CD4-positive, alpha-beta T cell treated with Interleukin-15 for 1 hour (primary cell): ENCODE data around the gene DIRAS2.
"Not testable (repeated sequence)": the region's sequence is repeated elsewhere in the genome, so short reads cannot be mapped to it uniquely, and the experiment has no call there.

Experiments
- DNase-seq: peaks from one replicate; pipeline ENCODE4 v3.0.0-alpha.2; 2020

DIRAS2 gene, protein sequence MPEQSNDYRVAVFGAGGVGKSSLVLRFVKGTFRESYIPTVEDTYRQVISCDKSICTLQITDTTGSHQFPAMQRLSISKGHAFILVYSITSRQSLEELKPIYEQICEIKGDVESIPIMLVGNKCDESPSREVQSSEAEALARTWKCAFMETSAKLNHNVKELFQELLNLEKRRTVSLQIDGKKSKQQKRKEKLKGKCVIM

DNA sequence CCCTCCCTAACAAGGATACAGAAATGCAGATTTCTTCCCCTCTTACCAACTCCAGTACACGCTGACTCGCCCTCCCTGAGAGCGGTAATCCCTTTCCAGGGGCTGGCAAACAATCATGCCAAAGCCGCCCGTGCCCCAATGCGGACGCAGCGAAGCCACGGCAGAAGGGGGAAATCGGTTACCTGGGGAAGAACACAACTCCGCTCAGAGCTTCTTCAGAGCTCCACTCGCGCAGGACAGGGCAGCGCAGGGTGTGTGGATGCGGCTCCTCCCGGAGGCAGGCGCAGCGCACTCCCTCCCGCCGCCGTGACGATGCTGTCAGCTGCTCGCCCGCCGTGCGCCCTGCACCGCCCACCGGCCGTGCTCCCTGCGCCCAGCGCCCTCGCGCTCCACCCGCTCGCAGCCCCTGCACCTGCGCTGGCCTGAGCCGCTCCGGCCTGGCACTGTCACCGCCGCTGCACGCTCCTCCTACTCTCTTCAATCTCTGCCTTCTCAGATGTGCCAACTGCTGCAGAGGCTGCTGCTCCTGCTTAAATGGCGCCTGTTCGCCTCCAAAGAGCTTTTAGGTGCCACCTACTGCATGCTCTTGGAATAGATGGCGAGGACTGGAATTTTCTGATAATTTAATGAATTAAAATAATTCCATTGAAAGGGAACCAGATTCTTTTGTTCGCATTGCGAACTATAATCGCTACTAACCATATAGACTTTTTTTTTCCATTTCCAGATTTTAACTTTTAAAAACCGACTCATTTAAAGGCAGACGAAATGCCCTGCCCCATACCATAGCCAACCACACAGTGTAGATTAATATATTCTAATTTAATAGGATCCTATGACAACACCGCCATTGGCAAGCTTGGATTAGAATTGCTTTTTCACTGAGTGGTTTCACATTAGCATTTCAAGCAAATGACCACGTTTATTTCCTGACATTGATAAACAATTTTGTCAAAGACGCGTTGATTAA is at the start of gene DIRAS2:
TSS of gene DIRAS2 (minus strand) at position 255 of the 970 bp plus-strand sequence. CDS start 28,997 bp downstream, outside the sequence.
- DNase-seq = no peak

DNA sequence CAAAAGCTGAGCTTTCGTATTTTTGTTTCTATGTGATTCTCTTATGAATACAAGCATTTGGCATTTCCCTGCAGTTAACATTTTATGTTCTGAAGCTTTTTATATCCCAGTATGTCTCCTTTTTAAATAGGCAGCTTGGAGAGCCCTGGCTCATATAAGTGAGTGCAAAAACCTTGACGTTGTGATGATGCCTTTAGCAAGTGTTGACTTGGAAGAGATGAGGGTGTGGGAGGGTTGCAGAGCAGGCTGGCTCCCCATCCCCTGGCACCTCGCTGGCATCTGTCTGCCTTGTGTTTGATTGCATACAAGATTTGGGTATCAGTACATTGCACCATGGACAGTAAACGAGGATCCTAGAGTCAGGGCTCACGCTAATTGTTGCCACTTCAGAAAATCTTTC is 42.1 kb upstream of the DIRAS2 start:
- DNase-seq = no peak

DNA sequence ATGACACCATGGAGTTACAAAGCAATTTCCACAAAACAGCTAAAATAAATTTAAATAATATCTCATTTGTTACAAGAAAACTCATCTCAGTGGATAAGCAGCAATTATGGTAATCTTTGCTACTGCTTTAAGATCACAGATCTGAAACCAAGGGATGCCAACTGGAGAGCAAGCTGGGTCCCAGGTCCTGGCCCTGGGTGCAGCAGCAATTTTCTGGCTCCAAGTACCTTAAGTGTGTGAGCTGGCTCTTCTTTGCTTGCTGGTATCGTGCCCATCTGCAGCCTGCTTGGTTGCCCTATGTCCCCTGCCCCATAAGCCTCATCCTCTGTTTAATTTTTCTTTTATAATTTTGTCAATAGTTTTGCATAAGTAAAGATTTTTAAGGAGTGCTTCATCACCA is 41.5 kb upstream of the DIRAS2 start:
- DNase-seq = no peak

DNA sequence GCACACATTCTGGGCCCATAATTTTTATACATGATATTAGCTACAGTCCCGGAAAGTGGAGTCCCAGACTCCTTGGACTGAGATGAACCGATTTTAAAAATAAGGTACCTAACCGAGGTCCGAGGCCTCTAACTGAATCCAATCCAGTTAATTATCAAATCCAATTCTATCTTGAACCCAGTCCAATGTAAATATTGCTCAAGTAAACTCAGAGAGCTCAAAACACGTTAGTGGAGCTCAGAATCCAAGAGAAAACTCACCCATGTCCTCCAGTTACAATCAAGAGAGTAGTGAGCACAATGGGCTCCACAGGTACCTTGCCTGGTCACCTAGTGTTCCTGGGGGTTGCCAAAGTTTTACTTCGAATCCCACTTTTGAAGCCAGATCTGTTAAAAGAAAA is 37.9 kb upstream of the DIRAS2 start:
- no peak for DNase-seq

DNA sequence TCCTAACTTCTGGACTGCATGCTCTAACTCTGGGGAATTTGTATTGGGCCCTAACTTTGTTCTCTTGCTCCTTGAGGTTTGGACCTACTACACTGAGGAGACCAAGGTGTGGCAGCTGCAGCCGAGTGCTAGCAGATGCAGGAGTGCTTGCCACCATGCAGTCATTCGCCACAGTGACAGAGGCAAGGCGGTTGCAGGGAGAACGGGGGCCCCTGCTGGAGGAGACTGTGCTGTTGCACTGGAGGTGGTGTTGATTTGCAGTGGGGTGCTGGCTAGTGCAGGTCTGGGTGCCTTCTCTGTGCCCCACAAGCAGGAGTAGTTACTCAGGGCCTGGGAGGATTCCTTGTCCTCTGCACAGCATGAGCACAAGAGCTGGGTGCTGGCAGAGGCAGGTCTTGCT is 22.4 kb upstream of the DIRAS2 start:
- DNase-seq = no peak

DNA sequence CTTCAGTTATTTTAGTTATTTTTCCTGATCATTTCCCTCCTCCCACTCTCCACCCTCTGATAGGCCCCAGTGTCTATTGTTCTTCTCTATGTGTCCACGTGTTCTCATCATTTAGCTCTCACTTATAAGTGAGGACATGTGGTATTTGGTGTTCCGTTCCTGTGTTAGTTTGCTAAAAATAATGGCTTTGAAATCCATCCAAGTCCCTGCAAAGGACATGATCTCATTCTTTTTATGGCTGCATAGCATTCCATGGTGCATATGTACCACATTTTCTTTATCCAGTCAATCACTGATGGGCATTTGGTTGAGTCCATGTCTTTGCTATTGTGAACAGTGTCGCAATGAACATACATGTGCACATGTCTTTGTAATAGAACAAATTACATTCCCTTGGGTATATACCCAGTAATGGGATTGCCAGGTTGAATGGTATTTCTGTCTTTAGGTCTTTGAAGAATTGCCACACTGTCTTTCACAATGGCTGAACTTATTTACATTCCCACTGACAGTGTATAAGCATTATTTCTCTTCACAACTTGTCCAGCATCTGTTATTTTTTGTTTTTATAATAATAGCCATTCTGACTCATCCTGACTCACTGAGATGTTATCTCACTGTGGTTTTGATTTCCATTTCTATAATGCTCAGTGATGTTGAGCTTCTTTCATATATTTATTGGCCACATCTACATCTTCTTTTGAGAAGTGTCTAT is 17.2 kb upstream of the DIRAS2 start:
- no peak for DNase-seq

DNA sequence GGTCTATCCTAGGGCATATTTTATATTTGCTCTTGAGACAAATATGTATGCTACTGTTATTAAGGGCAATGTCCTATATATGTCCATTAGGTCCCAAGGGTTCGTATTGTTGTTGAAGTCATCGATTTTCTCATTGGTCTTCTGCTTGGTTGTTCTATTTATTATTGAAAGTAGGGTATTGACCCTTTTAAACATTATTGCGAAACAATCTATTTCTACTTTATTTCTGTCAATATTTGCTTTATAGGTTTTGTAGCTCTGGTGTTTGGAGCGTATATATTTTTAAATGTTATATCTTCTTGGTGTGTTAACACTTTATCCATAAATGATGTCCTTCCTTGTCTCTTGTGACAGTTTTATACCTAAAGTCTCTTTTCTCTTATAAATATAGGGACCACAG is 16.2 kb upstream of the DIRAS2 start:
- no peak for DNase-seq

DNA sequence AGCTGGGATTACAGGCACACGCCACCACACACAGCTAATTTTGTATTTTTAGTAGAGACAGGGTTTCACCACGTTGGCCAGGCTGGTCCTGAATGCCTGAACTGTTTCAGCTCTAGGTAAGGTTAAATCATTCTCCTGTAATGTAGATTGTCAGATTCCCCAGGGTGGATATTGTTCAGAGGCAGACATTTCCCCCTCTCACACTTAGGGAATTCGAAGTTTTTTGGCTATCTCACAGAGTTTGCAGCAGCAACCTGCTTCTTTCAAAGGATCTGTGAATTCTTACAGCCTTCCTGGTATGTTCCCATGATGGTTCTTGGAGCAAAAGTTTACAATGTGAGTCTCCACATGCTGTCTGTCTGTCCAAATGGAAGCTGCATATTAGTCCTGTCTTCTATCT is 15.6 kb upstream of the DIRAS2 start:
- DNase-seq = no peak

DNA sequence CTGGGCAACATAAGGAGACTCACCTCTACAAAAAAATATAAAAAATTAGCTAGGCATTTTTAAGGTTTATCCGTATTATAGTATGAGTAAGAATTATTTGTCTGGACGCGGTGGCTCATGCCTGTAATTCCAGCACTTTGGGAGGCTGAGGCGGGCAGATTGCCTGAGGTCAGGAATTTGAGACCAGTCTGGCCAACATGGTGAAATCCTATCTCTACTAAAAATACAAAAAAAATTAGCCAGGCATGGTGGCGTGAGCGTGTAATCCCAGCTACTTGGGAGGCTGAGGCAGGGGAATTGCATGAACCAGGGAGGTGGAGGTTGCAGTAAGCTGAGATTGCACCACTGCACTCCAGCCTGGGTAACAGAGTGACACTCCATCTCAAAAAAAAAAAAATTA is 14.3 kb upstream of the DIRAS2 start:
- DNase-seq = not testable (repeated sequence)

DNA sequence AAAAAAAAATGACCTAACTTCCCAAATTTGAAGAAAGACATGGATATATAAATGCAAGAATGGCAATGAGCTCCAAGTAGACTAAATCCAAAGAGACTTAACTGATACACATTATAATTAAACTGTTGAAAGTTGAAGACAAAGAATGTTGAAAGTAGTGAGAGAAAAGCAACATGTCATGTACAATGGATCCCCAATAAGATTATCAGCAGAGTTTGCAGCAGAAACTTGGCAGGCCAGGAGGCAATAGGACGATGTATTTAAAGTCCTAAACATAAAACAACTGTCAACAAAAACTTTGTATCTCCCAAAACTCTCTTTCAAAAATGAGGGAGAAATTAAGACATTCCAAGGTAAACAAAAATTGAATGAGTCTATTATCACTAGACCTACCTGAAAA is 8.6 kb upstream of the DIRAS2 start:
- DNase-seq = no peak

DNA sequence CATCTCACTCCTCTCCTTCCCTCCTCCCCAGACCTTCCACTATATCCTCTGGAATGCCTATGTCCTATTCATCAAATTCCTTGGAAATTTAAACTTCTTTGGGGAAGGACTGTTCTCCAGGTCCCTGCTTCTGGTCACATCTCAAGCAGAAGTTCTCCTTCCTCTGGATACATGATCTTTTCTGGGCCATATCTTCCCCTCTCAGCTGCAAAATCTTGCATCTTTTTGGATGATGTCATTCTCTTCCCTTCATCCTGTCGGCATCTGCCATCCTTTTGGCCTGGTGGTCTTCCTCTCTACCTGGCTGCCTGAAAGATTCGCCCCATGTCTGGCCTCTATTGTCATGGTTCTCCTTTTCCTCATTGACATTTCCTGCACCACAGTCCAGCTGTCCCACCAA is 5.2 kb upstream of the DIRAS2 start:
- no peak for DNase-seq

DNA sequence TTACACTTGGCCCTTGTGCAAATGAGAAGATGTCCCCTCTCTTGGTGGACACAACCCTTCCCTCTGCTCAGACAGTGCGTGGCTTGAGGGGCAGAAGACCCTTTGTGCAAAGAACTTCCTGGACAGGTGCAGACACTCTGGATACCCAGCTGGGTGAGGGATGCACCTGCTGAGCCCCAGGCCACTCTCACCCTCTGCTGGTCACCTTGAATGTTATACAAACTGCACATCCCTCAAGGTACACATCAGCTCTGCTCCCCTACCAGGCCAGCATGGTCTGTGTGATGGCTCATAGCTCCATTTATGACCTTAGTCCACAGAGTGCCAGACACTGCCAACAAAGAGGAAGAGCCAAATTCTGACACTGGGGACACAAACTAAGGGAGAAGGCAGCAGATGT is 3.1 kb upstream of the DIRAS2 start:
- no peak for DNase-seq

DNA sequence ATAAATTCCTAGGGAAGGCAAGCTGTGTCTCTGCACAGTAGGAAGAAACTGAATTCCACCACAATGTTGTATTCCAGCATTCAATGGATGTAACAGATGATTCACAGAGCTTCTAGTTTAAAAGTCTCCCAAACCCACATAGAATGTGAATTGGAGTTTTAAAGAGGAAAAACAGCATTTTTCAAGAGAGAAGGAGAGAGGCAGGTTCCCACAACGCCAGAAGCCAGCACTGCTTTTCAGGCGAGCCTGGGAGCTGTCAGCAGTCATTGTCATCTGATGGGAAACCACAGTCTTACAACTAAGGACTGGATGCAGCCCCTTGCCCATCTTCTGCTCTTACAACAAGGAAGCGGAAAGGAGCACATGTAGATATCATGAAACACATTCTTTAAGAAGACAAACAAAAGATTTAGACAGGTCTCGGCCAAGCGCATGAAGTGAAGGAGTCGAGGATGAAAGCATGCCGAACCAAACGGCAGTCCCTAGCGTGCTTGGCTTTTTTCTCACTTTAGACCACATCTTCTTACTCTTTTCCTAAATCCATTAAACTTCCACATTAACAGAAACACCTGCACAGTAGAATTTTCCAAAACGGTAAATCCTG is 638 bp downstream of the DIRAS2 start:
- no peak for DNase-seq

DNA sequence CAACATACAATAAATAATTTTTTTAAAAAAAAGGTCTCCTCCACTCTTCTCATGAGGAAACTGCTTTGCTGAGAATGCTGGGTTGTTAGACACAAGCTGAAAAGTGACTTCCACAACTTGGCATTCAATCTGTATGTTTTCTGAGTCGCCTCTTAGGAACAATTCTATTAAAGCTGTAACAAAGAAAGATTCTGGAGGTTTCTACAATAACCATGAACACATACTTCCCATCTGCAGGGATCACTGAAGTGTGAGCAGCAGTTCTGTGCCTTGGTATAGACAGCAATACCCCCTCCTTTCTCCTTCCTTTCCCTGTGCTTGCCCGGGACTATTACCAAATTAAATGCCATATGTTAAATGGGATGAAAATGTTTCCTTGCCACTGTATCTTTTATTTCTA is 1.5 kb downstream of the DIRAS2 start:
- DNase-seq = no peak

DNA sequence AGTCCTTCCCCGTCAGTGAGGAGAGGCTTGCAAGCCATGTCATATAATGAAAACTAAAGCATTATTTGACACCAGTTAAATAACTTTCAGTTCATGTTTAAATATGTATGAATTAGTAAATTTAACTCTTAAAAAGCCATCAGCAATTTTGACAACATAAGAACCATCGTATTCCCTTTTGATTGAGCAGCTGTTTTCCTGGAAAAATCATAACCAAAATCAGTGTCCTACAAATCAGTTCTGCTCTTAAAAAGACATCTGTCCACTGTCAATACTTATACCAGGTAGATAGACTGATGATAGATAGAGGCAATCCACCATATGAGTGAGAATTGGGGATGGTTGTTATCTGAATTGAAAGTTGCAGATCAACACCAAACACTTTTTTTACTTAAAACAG is 2.3 kb downstream of the DIRAS2 start:
- no peak for DNase-seq

DNA sequence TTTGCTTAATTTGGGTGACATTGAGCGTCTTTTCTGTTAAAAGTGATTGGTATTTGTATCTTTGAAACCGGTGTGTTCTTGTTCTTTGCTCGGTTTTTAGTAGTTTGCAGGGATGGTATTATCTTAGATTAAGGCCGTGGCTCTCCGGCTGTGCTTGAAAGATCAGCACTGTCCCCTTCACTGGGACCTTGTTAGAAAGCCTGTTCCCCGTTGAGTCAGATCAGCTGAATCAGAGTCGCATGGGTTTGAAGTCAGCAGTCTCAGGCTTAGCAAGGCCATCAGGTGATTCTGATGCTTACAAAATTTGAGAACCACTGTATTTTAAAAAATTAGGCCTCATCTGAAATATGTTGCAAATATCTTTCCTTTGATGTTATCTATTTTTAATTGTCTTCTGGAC is 5.0 kb downstream of the DIRAS2 start:
- DNase-seq = no peak

DNA sequence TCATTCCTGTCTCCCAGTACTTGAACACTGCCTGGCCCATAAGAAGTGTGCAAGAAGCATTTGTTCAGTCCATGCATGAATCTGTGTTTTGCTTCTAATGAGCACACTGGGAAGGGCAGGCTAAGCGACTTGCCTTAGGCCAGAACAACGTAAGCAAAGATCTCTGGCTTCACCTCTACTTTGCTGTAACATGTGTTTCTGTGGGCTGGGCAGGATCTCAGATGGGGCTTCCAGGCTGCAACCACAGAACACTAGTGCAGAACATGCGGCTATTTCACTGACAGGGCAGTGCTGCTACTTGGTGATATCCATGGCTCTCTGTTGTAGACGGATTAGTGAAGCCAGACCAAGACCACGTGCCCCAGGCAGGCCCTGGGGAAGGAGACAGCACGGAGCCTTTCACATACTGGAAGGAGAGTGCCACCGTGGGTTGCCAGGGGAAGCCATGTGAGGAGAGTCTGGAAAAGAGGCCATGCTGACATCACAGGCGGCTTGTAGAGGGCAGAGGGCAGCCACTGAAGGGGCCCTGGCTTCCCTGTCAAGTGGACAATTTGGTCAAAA is 9.9 kb downstream of the DIRAS2 start:
- DNase-seq = no peak

DNA sequence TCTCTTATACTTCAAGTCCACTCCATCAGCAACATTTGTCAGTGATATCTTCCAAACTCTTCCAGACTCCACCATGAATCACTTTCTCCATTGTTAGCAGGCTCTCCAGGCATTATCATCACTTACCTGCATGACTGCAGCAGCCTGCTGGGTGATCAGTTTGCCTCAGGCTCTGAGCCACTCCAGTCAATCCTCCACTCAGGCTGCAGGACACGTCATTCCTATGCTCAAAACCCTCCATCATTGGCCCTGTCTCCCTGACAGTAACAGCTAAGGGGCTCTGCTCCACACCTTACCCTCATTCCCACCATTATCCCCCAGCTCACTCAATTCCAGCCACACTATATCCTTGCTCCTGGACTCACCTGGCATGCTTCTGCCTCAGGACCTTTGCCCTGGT is 10.7 kb downstream of the DIRAS2 start:
- no peak for DNase-seq

DNA sequence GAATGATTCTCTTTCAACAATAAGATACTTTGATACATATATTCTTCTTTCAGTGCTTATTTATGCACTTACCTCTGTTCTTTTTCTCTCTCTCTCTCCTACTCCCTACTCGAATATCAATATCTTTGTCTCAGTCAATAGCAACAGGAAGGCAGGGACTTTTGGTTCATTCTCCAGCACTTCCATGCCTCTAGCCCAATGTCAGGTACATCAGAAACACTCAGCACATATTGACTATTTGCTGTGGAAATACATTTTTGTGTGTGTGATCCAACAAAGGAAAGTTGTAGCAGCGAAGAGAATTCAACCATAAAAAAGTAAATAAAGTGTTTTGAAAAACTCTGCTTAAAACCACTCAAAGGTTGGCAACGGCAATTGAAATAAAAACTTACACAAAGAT is 12.6 kb downstream of the DIRAS2 start:
- no peak for DNase-seq

DNA sequence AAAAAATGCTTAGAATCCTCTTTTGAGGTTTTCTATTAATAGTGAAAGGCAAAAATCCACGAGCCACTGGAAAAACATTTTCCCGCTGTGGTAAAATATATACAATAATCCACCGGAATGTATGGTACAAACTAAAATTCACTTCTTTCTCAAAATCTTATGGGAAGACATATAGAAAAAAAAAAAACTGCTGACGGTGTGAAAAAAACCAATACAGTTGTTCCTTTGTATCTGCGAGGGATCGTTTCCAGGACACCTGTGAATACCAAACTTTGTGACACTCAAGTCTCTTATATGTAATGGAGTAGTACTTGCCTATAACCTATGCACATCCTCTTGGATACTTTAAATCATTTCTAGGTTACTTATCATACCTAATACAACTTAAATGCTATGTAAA is 13.3 kb downstream of the DIRAS2 start:
- no peak for DNase-seq

DNA sequence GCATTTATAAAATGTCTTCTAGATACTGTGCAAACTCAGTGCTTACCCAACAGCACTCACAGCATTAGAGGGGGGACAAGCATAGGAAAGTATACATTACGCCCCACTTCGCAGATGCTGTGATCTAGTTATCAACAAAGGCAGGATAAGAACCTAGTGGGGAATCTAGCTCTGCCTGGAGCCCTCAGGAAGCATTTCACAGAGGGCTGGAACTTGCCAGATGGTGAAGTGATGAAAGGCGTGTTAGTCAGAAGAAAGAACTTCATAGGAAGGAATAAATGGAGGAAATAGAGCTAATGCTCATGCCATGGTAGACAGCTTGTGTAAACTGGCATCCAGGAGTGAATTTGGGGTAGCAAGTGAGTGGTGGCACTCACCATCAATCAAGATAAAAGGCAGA is 25.8 kb downstream of the DIRAS2 start:
- DNase-seq = no peak

DNA sequence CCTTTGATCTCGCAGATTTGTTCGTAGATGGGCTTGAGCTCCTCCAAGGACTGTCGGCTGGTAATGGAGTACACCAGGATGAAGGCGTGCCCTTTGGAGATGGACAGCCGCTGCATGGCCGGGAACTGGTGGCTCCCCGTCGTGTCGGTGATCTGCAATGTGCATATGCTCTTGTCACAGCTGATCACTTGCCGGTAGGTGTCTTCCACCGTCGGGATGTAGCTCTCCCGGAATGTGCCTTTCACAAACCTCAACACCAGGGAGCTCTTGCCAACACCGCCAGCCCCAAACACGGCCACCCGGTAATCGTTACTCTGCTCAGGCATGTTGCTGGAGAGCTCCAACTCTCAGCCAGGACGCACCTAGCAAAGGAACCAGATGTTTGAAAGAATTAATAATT is 29.1 kb downstream of the DIRAS2 start:
- DNase-seq = no peak

DNA sequence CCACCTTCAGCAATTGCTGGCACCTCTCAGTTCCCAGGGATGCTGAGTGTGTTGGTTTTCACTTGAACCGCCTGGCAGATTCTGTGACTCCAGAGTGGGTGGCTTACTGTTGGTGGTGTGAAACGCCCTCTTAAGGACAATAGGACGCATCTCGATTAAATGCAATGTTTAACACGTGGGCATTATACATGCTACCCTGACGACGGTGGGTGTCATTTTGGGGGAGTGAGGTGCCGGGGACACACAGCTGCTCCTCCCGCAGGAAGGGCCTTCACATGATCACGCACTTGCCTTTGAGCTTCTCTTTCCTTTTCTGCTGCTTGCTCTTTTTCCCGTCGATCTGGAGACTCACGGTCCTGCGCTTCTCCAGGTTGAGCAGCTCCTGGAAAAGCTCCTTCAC is 29.7 kb downstream of the DIRAS2 start:
- no peak for DNase-seq
